Activated CD4-positive, alpha-beta T cell treated with anti-CD3 and anti-CD28 coated beads, Interleukin-2, amount 10 ng/mL, durations not matched to agents 7 days and 5 days (primary cell): ENCODE measurements around the gene TBC1D22A. TPM values are rescaled to one million over a fixed set of nuclear protein-coding genes. Genes with fewer than 3 reads are reported as not detected.

ENCODE experiments used
- CTCF ChIA-PET: fragments of 350-600 bp; sonication (Branson Sonifier 250); formaldehyde crosslinking; loops from one replicate; lab custom pipeline; 2021; ENCODE audit warnings: antibody characterized with exemption; lab: Charles Lee
- POLR2A ChIA-PET: fragments of 350-600 bp; sonication (Branson Sonifier 250); formaldehyde crosslinking; loops from one replicate; lab custom pipeline; 2021; ENCODE audit warnings: antibody characterized with exemption; lab: Charles Lee
- DNase-seq: peaks from one replicate; pipeline ENCODE4 v3.0.0-alpha.2; 2020
- H3K27ac Mint-ChIP-seq: one replicate; pipeline ENCODE4 v1.8.0; 2021; ENCODE audit warnings: mild to moderate bottlenecking, moderate library complexity, mixed read lengths
- H3K27me3 Mint-ChIP-seq: one replicate; pipeline ENCODE4 v1.8.0; 2021; ENCODE audit warnings: mixed read lengths
- H3K36me3 Mint-ChIP-seq: one replicate; pipeline ENCODE4 v1.8.0; 2021; ENCODE audit warnings: low read depth, mixed read lengths
- H3K4me1 Mint-ChIP-seq: one replicate; pipeline ENCODE4 v1.8.0; 2021; ENCODE audit warnings: mixed read lengths
- H3K4me3 Mint-ChIP-seq: one replicate; pipeline ENCODE4 v1.8.0; 2021; ENCODE audit warnings: mild to moderate bottlenecking, moderate library complexity, mixed read lengths
- H3K9me3 Mint-ChIP-seq: one replicate; pipeline ENCODE4 v1.8.0; 2021; ENCODE audit warnings: mixed read lengths
- total RNA-seq, 2 experiments: library from RNA; stranded (reverse); gene quantifications; one replicate each; pipeline ENCODE4 v1.2.3, GENCODE V29; 2021

Gene TBC1D22A
- total RNA-seq, 2 experiments from 2014 or later, result 34.1 to 39.2 TPM

GRCh38 chr22:46749682-46750529 is 12.5 kb upstream of the TBC1D22A start:
- no peak for DNase-seq
- POLR2A ChIA-PET, result interaction anchor here (0.6 to 1.2 kb wide), 3 partner anchors 13 to 41 kb away, joined by 3 to 6 read pairs (median 4); partner anchors contain the start of gene TBC1D22A
- Mint-ChIP-seq H3K27me3 (no peaks in the 10 kb centered on the region), H3K36me3 (no peaks in the 10 kb centered on the region), H3K27ac (peak overlapping the region; percentile 96), H3K9me3 (no peaks in the 10 kb centered on the region), H3K4me3 (peak overlapping the region; percentile 60), H3K4me1 (peaks cover 25% of the 10 kb centered on the region)
- CTCF ChIA-PET, result interaction anchor here (1.1 to 3.5 kb wide), 4 partner anchors 9 to 14 kb away, joined by 3 to 15 read pairs (median 4); partner anchors contain the start of gene TBC1D22A

- no peaks in the 10 kb centered on the region for H3K9me3 Mint-ChIP-seq
- ChIA-PET CTCF (interaction anchor here (1.0 to 3.5 kb wide), 3 partner anchors 8 to 14 kb away, joined by 3 to 15 read pairs (median 3); no protein-coding TSS in a partner anchor), POLR2A (interaction anchor here (1.2 kb wide), 1 partner anchor 12 kb away, joined by 6 read pairs; the partner anchor contains the start of gene TBC1D22A)
- H3K4me3 Mint-ChIP-seq, result no peak overlapping the region
- H3K4me1 Mint-ChIP-seq, result peaks cover 25% of the 10 kb centered on the region
- DNase-seq, result no peak
- H3K36me3 Mint-ChIP-seq, result no peaks in the 10 kb centered on the region
- H3K27me3 Mint-ChIP-seq, result no peaks in the 10 kb centered on the region
- H3K27ac Mint-ChIP-seq, result peak overlapping the region; percentile 96
Observed at GRCh38 chr22:46750530-46750800, 12.0 kb upstream of the TBC1D22A start.

GRCh38 chr22:46750863-46751443 is 11.5 kb upstream of the TBC1D22A start:
- no peaks in the 10 kb centered on the region for H3K9me3 Mint-ChIP-seq
- peaks cover 25% of the 10 kb centered on the region for H3K4me1 Mint-ChIP-seq
- no peak for DNase-seq
- ChIA-PET CTCF (interaction anchor here (1.0 to 3.5 kb wide), 3 partner anchors 8 to 15 kb away, joined by 3 to 15 read pairs (median 3); no protein-coding TSS in a partner anchor), POLR2A (interaction anchor here (1.2 kb wide), 1 partner anchor 12 kb away, joined by 6 read pairs; the partner anchor contains the start of gene TBC1D22A)
- H3K36me3 Mint-ChIP-seq, result no peaks in the 10 kb centered on the region
- H3K27ac Mint-ChIP-seq, result peak overlapping the region; percentile 54
- no peak overlapping the region for H3K4me3 Mint-ChIP-seq
- no peaks in the 10 kb centered on the region for H3K27me3 Mint-ChIP-seq

GRCh38 chr22:46752286-46752987 is 10.0 kb upstream of the TBC1D22A start:
- DNase-seq, result no peak
- ChIA-PET POLR2A (no interaction called here), CTCF (no interaction called here)
- Mint-ChIP-seq H3K9me3 (peaks cover 7% of the 10 kb centered on the region), H3K27me3 (no peaks in the 10 kb centered on the region), H3K27ac (peak overlapping the region; percentile 5), H3K4me3 (no peak overlapping the region), H3K36me3 (peaks cover 4% of the 10 kb centered on the region), H3K4me1 (peaks cover 29% of the 10 kb centered on the region)

GRCh38 chr22:46752988-46753310 is 9.5 kb upstream of the TBC1D22A start:
- Mint-ChIP-seq H3K9me3 (peaks cover 7% of the 10 kb centered on the region), H3K36me3 (peaks cover 4% of the 10 kb centered on the region), H3K4me1 (peaks cover 29% of the 10 kb centered on the region), H3K27me3 (no peaks in the 10 kb centered on the region), H3K4me3 (no peak overlapping the region), H3K27ac (no peak overlapping the region)
- CTCF ChIA-PET, result no interaction called here
- POLR2A ChIA-PET, result no interaction called here
- no peak for DNase-seq

- ChIA-PET CTCF (no interaction called here), POLR2A (no interaction called here)
- H3K27me3 Mint-ChIP-seq, result no peaks in the 10 kb centered on the region
- peaks cover 29% of the 10 kb centered on the region for H3K4me1 Mint-ChIP-seq
- no peak for DNase-seq
- peaks cover 7% of the 10 kb centered on the region for H3K9me3 Mint-ChIP-seq
- H3K27ac Mint-ChIP-seq, result no peak overlapping the region
- H3K4me3 Mint-ChIP-seq, result no peak overlapping the region
- peaks cover 4% of the 10 kb centered on the region for H3K36me3 Mint-ChIP-seq
Observed at GRCh38 chr22:46753360-46753759, 9.1 kb upstream of the TBC1D22A start.

GRCh38 chr22:46753761-46754109 is 8.7 kb upstream of the TBC1D22A start:
- H3K36me3 Mint-ChIP-seq, result peaks cover 4% of the 10 kb centered on the region
- ChIA-PET POLR2A (no interaction called here), CTCF (interaction anchor here (1.0 kb wide), 1 partner anchor 10 kb away, joined by 3 read pairs; no protein-coding TSS in a partner anchor)
- H3K9me3 Mint-ChIP-seq, result peaks cover 7% of the 10 kb centered on the region
- H3K27ac Mint-ChIP-seq, result no peak overlapping the region
- peaks cover 32% of the 10 kb centered on the region for H3K4me1 Mint-ChIP-seq
- DNase-seq, result no peak
- H3K27me3 Mint-ChIP-seq, result no peaks in the 10 kb centered on the region
- no peak overlapping the region for H3K4me3 Mint-ChIP-seq

GRCh38 chr22:46754110-46754799 is 8.2 kb upstream of the TBC1D22A start:
- Mint-ChIP-seq H3K27me3 (no peaks in the 10 kb centered on the region), H3K4me3 (no peak overlapping the region), H3K36me3 (peaks cover 4% of the 10 kb centered on the region), H3K27ac (peak overlapping the region; percentile 75), H3K4me1 (peaks cover 30% of the 10 kb centered on the region), H3K9me3 (peaks cover 7% of the 10 kb centered on the region)
- DNase-seq, result no peak
- CTCF ChIA-PET, result interaction anchor here (1.0 to 5.4 kb wide), 2 partner anchors 9 to 48 kb away, joined by 3 to 29 read pairs; no protein-coding TSS in a partner anchor
- POLR2A ChIA-PET, result no interaction called here

GRCh38 chr22:46754826-46755225 is 7.6 kb upstream of the TBC1D22A start:
- DNase-seq, result no peak
- Mint-ChIP-seq H3K4me1 (peaks cover 24% of the 10 kb centered on the region), H3K36me3 (peaks cover 4% of the 10 kb centered on the region), H3K9me3 (peaks cover 7% of the 10 kb centered on the region), H3K27me3 (no peaks in the 10 kb centered on the region), H3K4me3 (no peak overlapping the region), H3K27ac (no peak overlapping the region)
- ChIA-PET CTCF (interaction anchor here (1.0 to 5.4 kb wide), 2 partner anchors 8 to 48 kb away, joined by 3 to 29 read pairs; no protein-coding TSS in a partner anchor), POLR2A (no interaction called here)

GRCh38 chr22:46755525-46755924 is 6.9 kb upstream of the TBC1D22A start:
- H3K27ac Mint-ChIP-seq, result no peak overlapping the region
- H3K9me3 Mint-ChIP-seq, result peaks cover 7% of the 10 kb centered on the region
- peaks cover 21% of the 10 kb centered on the region for H3K4me1 Mint-ChIP-seq
- peaks cover 4% of the 10 kb centered on the region for H3K36me3 Mint-ChIP-seq
- H3K27me3 Mint-ChIP-seq, result no peaks in the 10 kb centered on the region
- H3K4me3 Mint-ChIP-seq, result no peak overlapping the region
- ChIA-PET POLR2A (interaction anchor here (0.5 kb wide), 1 partner anchor 67 kb away, joined by 3 read pairs; no protein-coding TSS in a partner anchor), CTCF (interaction anchor here (0.9 to 5.4 kb wide), 2 partner anchors 25 to 47 kb away, joined by 3 to 29 read pairs; no protein-coding TSS in a partner anchor)
- DNase-seq, result no peak

GRCh38 chr22:46756097-46756496 is 6.4 kb upstream of the TBC1D22A start:
- H3K27me3 Mint-ChIP-seq, result no peaks in the 10 kb centered on the region
- CTCF ChIA-PET, result interaction anchor here (0.9 to 5.4 kb wide), 3 partner anchors 15 to 46 kb away, joined by 3 to 29 read pairs (median 4); no protein-coding TSS in a partner anchor
- H3K4me1 Mint-ChIP-seq, result peaks cover 24% of the 10 kb centered on the region
- POLR2A ChIA-PET, result no interaction called here
- no peak overlapping the region for H3K27ac Mint-ChIP-seq
- DNase-seq, result no peak
- H3K9me3 Mint-ChIP-seq, result peaks cover 7% of the 10 kb centered on the region
- peaks cover 4% of the 10 kb centered on the region for H3K36me3 Mint-ChIP-seq
- H3K4me3 Mint-ChIP-seq, result no peak overlapping the region

- Mint-ChIP-seq H3K4me1 (peaks cover 30% of the 10 kb centered on the region), H3K36me3 (peaks cover 4% of the 10 kb centered on the region), H3K27me3 (no peaks in the 10 kb centered on the region), H3K4me3 (no peak overlapping the region), H3K9me3 (peaks cover 7% of the 10 kb centered on the region), H3K27ac (no peak overlapping the region)
- DNase-seq, result no peak
- ChIA-PET CTCF (interaction anchor here (0.9 to 5.4 kb wide), 5 partner anchors 8 to 194 kb away, joined by 3 to 29 read pairs (median 7); no protein-coding TSS in a partner anchor), POLR2A (no interaction called here)
Observed at GRCh38 chr22:46757104-46757503, 5.3 kb upstream of the TBC1D22A start.
